Rectal smooth muscle tissue (tissue), 1 donor: ENCODE results near the gene GPLD1.

Experiments used
- H3K27ac ChIP-seq: one replicate; pipeline ENCODE4 v1.7.0; 2013; ENCODE audit warnings: low read depth, low read length, inconsistent platforms
- H3K27me3 ChIP-seq: one replicate; pipeline ENCODE4 v1.7.0; 2013; ENCODE audit warnings: low read length; ENCODE audit not compliant: control insufficient read depth, insufficient read depth
- H3K36me3 ChIP-seq: one replicate; pipeline ENCODE4 v1.7.0; 2013; ENCODE audit warnings: low read length; ENCODE audit not compliant: control insufficient read depth, insufficient read depth
- H3K4me1 ChIP-seq: one replicate; pipeline ENCODE4 v1.7.0; 2013; ENCODE audit warnings: low read length; ENCODE audit not compliant: control insufficient read depth, insufficient read depth
- H3K4me3 ChIP-seq: one replicate; pipeline ENCODE4 v1.7.0; 2013; ENCODE audit warnings: low read length
- H3K9ac ChIP-seq: one replicate; pipeline ENCODE4 v1.7.0; 2013; ENCODE audit warnings: low read length

The GPLD1 gene

GRCh38 chr6:24489470-24489869, at the start of gene GPLD1:
Gene GPLD1 (minus strand): TSS chr6:24489578. CDS start chr6:24489511, 67 bp downstream.
- no peak within 1 kb of the TSS for H3K9ac ChIP-seq

GRCh38 chr6:24537771-24538385, 48.5 kb upstream of the GPLD1 start:
- Histone ChIP-seq H3K27me3 (no peaks in the 10 kb centered on the region), H3K36me3 (peaks cover 2% of the 10 kb centered on the region), H3K4me3 (no peak overlapping the region), H3K9ac (no peak overlapping the region), H3K4me1 (no peaks in the 10 kb centered on the region), H3K27ac (no peak overlapping the region)

More at GRCh38 chr6:24489470-24489869, at the start of gene GPLD1:
- H3K4me3 ChIP-seq, result no peak within 1 kb of the TSS
- H3K4me1 ChIP-seq, result peaks cover 4% of the 10 kb centered on the region
- H3K36me3 ChIP-seq, result no peaks in the 10 kb centered on the region
- no peak within 1 kb of the TSS for H3K27ac ChIP-seq
- no peaks in the 10 kb centered on the region for H3K27me3 ChIP-seq

GRCh38 chr6:24537082-24537699, 47.8 kb upstream of the GPLD1 start:
- Histone ChIP-seq H3K27me3 (no peaks in the 10 kb centered on the region), H3K4me1 (no peaks in the 10 kb centered on the region), H3K36me3 (peaks cover 2% of the 10 kb centered on the region), H3K9ac (no peak overlapping the region), H3K4me3 (no peak overlapping the region), H3K27ac (no peak overlapping the region)

- Histone ChIP-seq H3K36me3 (peaks cover 2% of the 10 kb centered on the region), H3K4me1 (no peaks in the 10 kb centered on the region), H3K4me3 (no peak overlapping the region), H3K27me3 (no peaks in the 10 kb centered on the region), H3K27ac (no peak overlapping the region), H3K9ac (no peak overlapping the region)
Measured at GRCh38 chr6:24536466-24536865, 47.1 kb upstream of the GPLD1 start.

- Histone ChIP-seq H3K27ac (no peak overlapping the region), H3K4me1 (no peaks in the 10 kb centered on the region), H3K36me3 (peaks cover 2% of the 10 kb centered on the region), H3K9ac (no peak overlapping the region), H3K4me3 (no peak overlapping the region), H3K27me3 (no peaks in the 10 kb centered on the region)
Measured at GRCh38 chr6:24535210-24535609, 45.8 kb upstream of the GPLD1 start.

GRCh38 chr6:24534329-24534728, 45.0 kb upstream of the GPLD1 start:
- peaks cover 2% of the 10 kb centered on the region for H3K36me3 ChIP-seq
- H3K27ac ChIP-seq, result no peak overlapping the region
- H3K9ac ChIP-seq, result no peak overlapping the region
- no peaks in the 10 kb centered on the region for H3K4me1 ChIP-seq
- H3K27me3 ChIP-seq, result no peaks in the 10 kb centered on the region
- no peak overlapping the region for H3K4me3 ChIP-seq

- H3K27ac ChIP-seq, result no peak overlapping the region
- H3K4me3 ChIP-seq, result no peak overlapping the region
- no peak overlapping the region for H3K9ac ChIP-seq
- no peaks in the 10 kb centered on the region for H3K4me1 ChIP-seq
- no peaks in the 10 kb centered on the region for H3K27me3 ChIP-seq
- peaks cover 2% of the 10 kb centered on the region for H3K36me3 ChIP-seq
Measured at GRCh38 chr6:24529985-24530384, 40.6 kb upstream of the GPLD1 start.

GRCh38 chr6:24524805-24525204, 35.4 kb upstream of the GPLD1 start:
- no peaks in the 10 kb centered on the region for H3K36me3 ChIP-seq
- no peak overlapping the region for H3K9ac ChIP-seq
- no peaks in the 10 kb centered on the region for H3K27me3 ChIP-seq
- H3K27ac ChIP-seq, result no peak overlapping the region
- H3K4me3 ChIP-seq, result no peak overlapping the region
- H3K4me1 ChIP-seq, result no peaks in the 10 kb centered on the region

GRCh38 chr6:24524329-24524728, 35.0 kb upstream of the GPLD1 start:
- Histone ChIP-seq H3K36me3 (no peaks in the 10 kb centered on the region), H3K4me3 (no peak overlapping the region), H3K4me1 (no peaks in the 10 kb centered on the region)

GRCh38 chr6:24522228-24523176, 33.1 kb upstream of the GPLD1 start:
- Histone ChIP-seq H3K9ac (no peak overlapping the region), H3K27ac (no peak overlapping the region), H3K27me3 (no peaks in the 10 kb centered on the region), H3K4me3 (no peak overlapping the region), H3K4me1 (no peaks in the 10 kb centered on the region), H3K36me3 (peaks cover 2% of the 10 kb centered on the region)

More at GRCh38 chr6:24524329-24524728, 35.0 kb upstream of the GPLD1 start:
- no peak overlapping the region for H3K9ac ChIP-seq
- no peak overlapping the region for H3K27ac ChIP-seq
- H3K27me3 ChIP-seq, result no peaks in the 10 kb centered on the region

GRCh38 chr6:24520929-24521546, 31.7 kb upstream of the GPLD1 start:
- peaks cover 2% of the 10 kb centered on the region for H3K36me3 ChIP-seq
- H3K4me3 ChIP-seq, result no peak overlapping the region
- no peak overlapping the region for H3K9ac ChIP-seq
- H3K27ac ChIP-seq, result no peak overlapping the region
- H3K27me3 ChIP-seq, result no peaks in the 10 kb centered on the region
- no peaks in the 10 kb centered on the region for H3K4me1 ChIP-seq
